Uterus (tissue), 4 donors: ENCODE data around the gene SYVN1. TPM values are rescaled to one million over a fixed set of nuclear protein-coding genes. Genes with fewer than 3 reads are reported as not detected.

Experiments
- DNase-seq, 2 donors: peaks; one replicate each; pipeline ENCODE4 v3.0.0-alpha.2; 2019 to 2020
- H3K27ac ChIP-seq, 2 donors: fragments of 200-600 bp; sonication (generic); 1 replicate in 1 of 2; 2 replicates in 1 of 2; pipeline ENCODE4 v1.5.1; 2016 to 2018
- H3K27me3 ChIP-seq, 2 donors: fragments of 200-600 bp; sonication (generic); one replicate each; pipeline ENCODE4 v1.5.1; 2018 to 2019; ENCODE audit warnings: control low read depth in 1 of 2
- H3K36me3 ChIP-seq, 2 donors: fragments of 200-600 bp; sonication (generic); one replicate each; pipeline ENCODE4 v1.5.1; 2019; ENCODE audit warnings: control low read depth in 1 of 2
- H3K4me1 ChIP-seq, 2 donors: fragments of 200-600 bp; sonication (generic); one replicate each; pipeline ENCODE4 v1.5.1; 2018 to 2019; ENCODE audit warnings: control low read depth in 1 of 2
- H3K4me3 ChIP-seq, 2 donors: fragments of 200-600 bp; sonication (generic); 1 replicate in 1 of 2; 2 replicates in 1 of 2; pipeline ENCODE4 v1.5.1; 2018 to 2019; ENCODE audit warnings: mild to moderate bottlenecking in 1 of 2
- H3K9me3 ChIP-seq, 2 donors: fragments of 200-600 bp; sonication (generic); one replicate each; pipeline ENCODE4 v1.5.1; 2019; ENCODE audit warnings: control low read depth in 1 of 2
- CTCF ChIP-seq, 4 experiments: fragments of 200-600 bp in 2 of 4; fragments of 450-650 bp in 2 of 4; sonication (generic) in 2 of 4; IDR thresholded peaks; one replicate each; pipeline ENCODE4 v1.5.1; 2016 to 2019; ENCODE audit warnings: antibody characterized with exemption in 4 of 4, mild to moderate bottlenecking in 2 of 4, moderate library complexity in 1 of 4
- POLR2A ChIP-seq, 2 donors: fragments of 450-650 bp; IDR thresholded peaks; one replicate each; pipeline ENCODE4 v1.6.1; 2016; ENCODE audit warnings: antibody characterized with exemption in 2 of 2, mild to moderate bottlenecking in 1 of 2, moderate library complexity in 1 of 2
- intact Hi-C: fragments of 100-400 bp; cut with DNase I; formaldehyde crosslinking; loops from one replicate; pipeline ENCODE4 v1.15.1; 2023; ENCODE audit warnings: low total_unique reads
- total RNA-seq, 4 donors: library from RNA; depleted of rRNA in 3 of 4; stranded (reverse); fragments of >200 nt in 3 of 4; gene quantifications; one replicate each; pipeline versions ENCODE4 v1.1.0 to v1.2.4, GENCODE V29; 2014 to 2023
- donor health status: DM: yes; HTN: yes; CAD: no.

SYVN1 gene
- total RNA-seq, 4 donors from 2014 or later: 34.7 to 88.8 (median 60.5) TPM

GRCh38 chr11:65107751-65108468 is 26.4 kb downstream of the SYVN1 start:
- no peak for DNase-seq
- no peaks in the 10 kb centered on the region for H3K27me3 ChIP-seq
- intact Hi-C loops: no loop called here
- H3K36me3 ChIP-seq: no peaks in the 10 kb centered on the region
- no peak overlapping the region for H3K4me3 ChIP-seq
- peaks cover 3 to 12% of the 10 kb centered on the region in 2 donors for H3K4me1 ChIP-seq
- no peak overlapping the region for H3K27ac ChIP-seq
- TF ChIP-seq CTCF (IDR thresholded peaks at IDR 0.05) (no peak), POLR2A (IDR thresholded peaks at IDR 0.05) (no peak)
- H3K9me3 ChIP-seq: no peaks in the 10 kb centered on the region

GRCh38 chr11:65107078-65107477 is 27.2 kb downstream of the SYVN1 start:
- H3K27me3 ChIP-seq: no peaks in the 10 kb centered on the region
- DNase-seq: no peak
- intact Hi-C loops: no loop called here

GRCh38 chr11:65104628-65105027 is 29.7 kb downstream of the SYVN1 start:
- H3K27me3 ChIP-seq: no peaks in the 10 kb centered on the region
- no peaks in the 10 kb centered on the region for H3K4me1 ChIP-seq
- H3K9me3 ChIP-seq: no peaks in the 10 kb centered on the region
- intact Hi-C loops: no loop called here
- no peak overlapping the region for H3K27ac ChIP-seq
- H3K36me3 ChIP-seq: no peaks in the 10 kb centered on the region
- TF ChIP-seq CTCF (IDR thresholded peaks at IDR 0.05) (no peak), POLR2A (IDR thresholded peaks at IDR 0.05) (no peak)
- no peak for DNase-seq
- no peak overlapping the region for H3K4me3 ChIP-seq

More at GRCh38 chr11:65107078-65107477, 27.2 kb downstream of the SYVN1 start:
- Histone ChIP-seq H3K4me3 (no peak overlapping the region), H3K4me1 (peaks cover under 1 to 4% of the 10 kb centered on the region in 2 donors), H3K27ac (no peak overlapping the region), H3K36me3 (no peaks in the 10 kb centered on the region), H3K9me3 (no peaks in the 10 kb centered on the region)
- TF ChIP-seq POLR2A (IDR thresholded peaks at IDR 0.05) (no peak), CTCF (IDR thresholded peaks at IDR 0.05) (no peak)

- no peaks in the 10 kb centered on the region for H3K4me1 ChIP-seq
- no peaks in the 10 kb centered on the region for H3K36me3 ChIP-seq
Observed at GRCh38 chr11:65103476-65103875, 30.8 kb downstream of the SYVN1 start.

More at GRCh38 chr11:65103476-65103875, 30.8 kb downstream of the SYVN1 start:
- no peak for DNase-seq
- Histone ChIP-seq H3K27ac (no peak overlapping the region), H3K9me3 (no peaks in the 10 kb centered on the region), H3K27me3 (no peaks in the 10 kb centered on the region), H3K4me3 (no peak overlapping the region)
- intact Hi-C loops: no loop called here
- TF ChIP-seq CTCF (IDR thresholded peaks at IDR 0.05): no peak
- no peak for TF ChIP-seq POLR2A (IDR thresholded peaks at IDR 0.05)
